K562 (cell line): ENCODE data around the gene ATP8B4. TPM values are rescaled to one million over a fixed set of nuclear protein-coding genes. Genes with fewer than 3 reads are reported as not detected.

Experiments
- ATAC-seq: fragments of 200-7000 bp; cut with Tn5 transposase; 3 replicates; pipeline ENCODE4 v1.9.1; 2020; ENCODE audit warnings: moderate library complexity
- BruUV-seq: library from RNA; stranded (reverse); fragments of 400-500 nt; replicated peaks from 2 replicates; lab custom pipeline; 2021; lab: Mats Ljungman, UMichigan
- CTCF ChIA-PET: fragments of 300-600 bp; formaldehyde crosslinking; extraction: SDS; loops from one replicate; lab custom pipeline; 2021; ENCODE audit warnings: low intra/inter-chr PET ratio; lab: Yijun Ruan, JAX
- POLR2A ChIA-PET: fragments of 300-600, 350-650 bp; sonication (Branson Sonifier 250); formaldehyde crosslinking; extraction: SDS; loops from one replicate; lab custom pipeline; 2021; ENCODE audit warnings: antibody characterized with exemption, inconsistent platforms; lab: Yijun Ruan, JAX
- DNase-seq, 4 experiments: peaks; one replicate each; pipeline versions ENCODE4 v3.0.0 to v3.0.0-alpha.2; 2011 to 2018; ENCODE audit warnings: low spot score in 3 of 4, mixed read lengths in 3 of 4; ENCODE audit errors: extremely low read depth in 1 of 4
- FAIRE-seq: peaks from 2 replicates; lab custom pipeline; 2011; peaks lifted over from hg19 to GRCh38; lab: Jason Lieb, UNC
- H2AFZ ChIP-seq: 2 replicates; pipeline ENCODE4 v1.6.0; 2011; ENCODE audit warnings: low read depth, low read length, control low read depth, inconsistent platforms
- H3K27ac ChIP-seq: fragments of 200-600 bp; 3 replicates; pipeline ENCODE4 v1.8.0; 2011; ENCODE audit warnings: low read depth, mild to moderate bottlenecking, control low read depth, inconsistent platforms, low read length, moderate library complexity, mixed read lengths; ENCODE audit errors: extremely low read depth
- H3K27me3 ChIP-seq, 2 experiments: fragments of 300-600 bp in 1 of 2; 2 replicates in 1 of 2; 3 replicates in 1 of 2; pipeline versions ENCODE4 v1.6.0 to v1.8.0; 2011; ENCODE audit warnings: inconsistent platforms in 2 of 2, low read length in 2 of 2, mild to moderate bottlenecking in 1 of 2, mixed read lengths in 1 of 2, moderate library complexity in 1 of 2; ENCODE audit not compliant: control insufficient read depth in 2 of 2, insufficient read depth in 2 of 2
- H3K36me3 ChIP-seq: fragments of 300-600 bp; 3 replicates; pipeline ENCODE4 v1.8.0; 2011; ENCODE audit warnings: mild to moderate bottlenecking, low read length, inconsistent platforms; ENCODE audit not compliant: control insufficient read depth, insufficient read depth
- H3K4me1 ChIP-seq, 2 experiments: fragments of 200-600 bp in 1 of 2; replicated peaks in 1 of 2; 2 replicates in 1 of 2; 3 replicates in 1 of 2; pipeline versions ENCODE4 v1.5.1 to v1.8.0; 2011; ENCODE audit warnings: inconsistent platforms in 2 of 2, low read length in 2 of 2, mild to moderate bottlenecking in 1 of 2, mixed read lengths in 1 of 2, moderate library complexity in 1 of 2; ENCODE audit not compliant: control insufficient read depth in 2 of 2, insufficient read depth in 2 of 2
- H3K4me2 ChIP-seq: 2 replicates; pipeline ENCODE4 v1.6.1; 2011; ENCODE audit warnings: low read length, control low read depth, inconsistent platforms, mixed read lengths; ENCODE audit not compliant: insufficient read depth
- H3K4me3 ChIP-seq: fragments of 200-600 bp; sonication (generic), shearing (Covaris generic); 2 replicates; pipeline ENCODE4 v1.5.1; 2016; ENCODE audit warnings: control low read depth, inconsistent platforms
- H3K79me2 ChIP-seq: fragments of 200-600 bp; 3 replicates; pipeline ENCODE4 v1.8.0; 2011; ENCODE audit warnings: low read length, inconsistent platforms; ENCODE audit not compliant: control insufficient read depth, insufficient read depth
- H3K9ac ChIP-seq, 2 experiments: 2 replicates each; pipeline versions ENCODE4 v1.6.0 to v1.6.1; 2011; ENCODE audit warnings: low read depth in 2 of 2, low read length in 2 of 2, control low read depth in 1 of 2, inconsistent platforms in 1 of 2, mild to moderate bottlenecking in 1 of 2, mixed read lengths in 1 of 2; ENCODE audit not compliant: insufficient read depth in 1 of 2
- H3K9me1 ChIP-seq: one replicate; pipeline ENCODE4 v1.6.0; 2011; ENCODE audit warnings: inconsistent platforms, mild to moderate bottlenecking, low read length, moderate library complexity; ENCODE audit not compliant: control insufficient read depth, insufficient read depth
- H3K9me3 ChIP-seq: replicated peaks from 2 replicates; pipeline ENCODE4 v1.5.1; 2011; ENCODE audit warnings: low read depth, low read length, inconsistent platforms; ENCODE audit not compliant: control insufficient read depth, insufficient read depth
- H4K20me1 ChIP-seq: replicated peaks from 2 replicates; pipeline ENCODE4 v1.6.1; 2011; ENCODE audit warnings: low read length, inconsistent platforms, mixed read lengths; ENCODE audit not compliant: control insufficient read depth, insufficient read depth
- ARID4B ChIP-seq: sonication (generic); formaldehyde crosslinking; IDR thresholded peaks from 2 replicates; pipeline ENCODE4 v1.8.0; 2022; ENCODE audit warnings: mild to moderate bottlenecking, missing genetic modification reagents
- ATF4 ChIP-seq: fragments of 450-650 bp; formaldehyde crosslinking; IDR thresholded peaks from 2 replicates; pipeline ENCODE4 v1.4.0; 2022; ENCODE audit warnings: mild to moderate bottlenecking, moderate library complexity
- HDAC2 ChIP-seq: fragments of 450-650 bp; IDR thresholded peaks from 2 replicates; pipeline ENCODE4 v1.6.1; 2016; ENCODE audit warnings: mild to moderate bottlenecking
- ZBTB40 ChIP-seq, 2 experiments: fragments of 450-650 bp in 1 of 2; sonication (generic) in 1 of 2; formaldehyde crosslinking in 1 of 2; IDR thresholded peaks; 2 replicates each; pipeline versions ENCODE4 v1.7.1 to v1.9.0; 2016 to 2022; ENCODE audit warnings: inconsistent platforms in 1 of 2, mild to moderate bottlenecking in 1 of 2, missing genetic modification reagents in 1 of 2
- WGBS: fragments of 100-300 bp; shearing (Covaris generic); methylation state at CpG from one replicate; pipeline ENCODE4 v1.1.6; 2016; ENCODE audit warnings: low coverage, mixed read lengths; ENCODE audit not compliant: insufficient coverage; ENCODE audit errors: missing lambda C conversion rate; 5-methylcytosine and 5-hydroxymethylcytosine counted together
- in situ Hi-C: fragments of 300-500 bp; cut with MboI; formaldehyde crosslinking; loops from 4 replicates; pipeline ENCODE4 v1.15.0; 2018; ENCODE audit warnings: inconsistent platforms, mixed read lengths
- intact Hi-C: fragments of 100-400 bp; cut with micrococcal nuclease; formaldehyde crosslinking; loops from 2 replicates; pipeline ENCODE4 v1.14.2; 2022
- polyA plus RNA-seq, 8 experiments: library from polyadenylated mRNA; depleted of rRNA in 4 of 8; stranded (reverse) in 5 of 8; unstranded in 3 of 8; fragments of >200 nt; fragmentation: Nextera tagmentation in 2 of 8; fragmentation: Illumina TruSeq in 1 of 8; extraction: Ambion mirVana in 2 of 8; extraction: Trizol in 1 of 8; gene quantifications; 2 replicates each; pipeline versions ENCODE4 v1.2.1 to v1.2.3, GENCODE V29; 2011 to 2014; ENCODE audit warnings: inconsistent platforms in 1 of 8, missing spikeins in 1 of 8
- total RNA-seq, 7 experiments: library from RNA; depleted of rRNA in 6 of 7; stranded (reverse); fragments of >200 nt in 6 of 7; fragmentation: Illumina TruSeq in 2 of 7; extraction: Trizol in 2 of 7; gene quantifications; 2 replicates each; pipeline versions ENCODE4 v1.2.1 to v1.2.3, GENCODE V29; 2011 to 2021; ENCODE audit warnings: low replicate concordance in 1 of 7

Gene ATP8B4
- total and polyA plus RNA-seq, 9 of the 15 experiments (the other 6 are each of a cell fraction or from before 2014, with no cell fraction given): 0.14 to 2.5 (median 0.44) TPM

- H3K4me1 ChIP-seq: no peaks in the 10 kb centered on the region; a peak in 1 of 5 replicates
- no peaks in the 10 kb centered on the region for H3K79me2 ChIP-seq
- H4K20me1 ChIP-seq: no peaks in the 10 kb centered on the region
- H2AFZ ChIP-seq: peak overlapping the region; percentile 15
- no peak overlapping the region for H3K4me3 ChIP-seq
- H3K27me3 ChIP-seq: no peaks in the 10 kb centered on the region
- in situ Hi-C loops: no loop called here
- TF ChIP-seq ARID4B (no peak), HDAC2 (no peak), ATF4 (no peak), ZBTB40 (IDR thresholded peaks at IDR 0.05) (no peak), ZBTB40 (CRISPR knock-in tag; IDR thresholded peaks at IDR 0.05) (no peak)
- intact Hi-C loops: no loop called here
- FAIRE-seq (no peak), ATAC-seq (no peak), DNase-seq (no peak)
- no peak overlapping the region for H3K4me2 ChIP-seq
- no peak overlapping the region for H3K27ac ChIP-seq
- no peak overlapping the region for H3K9ac ChIP-seq
- H3K9me3 ChIP-seq: no peaks in the 10 kb centered on the region
- 7% methylated on average over 1 of the region's 1 CpG for WGBS
- ChIA-PET POLR2A (interaction anchor here (0.8 kb wide), 1 partner anchor 59 kb away, joined by 3 read pairs; no protein-coding TSS in a partner anchor), CTCF (interaction anchor here (0.5 kb wide), 1 partner anchor 85 kb away, joined by 3 read pairs; no protein-coding TSS in a partner anchor)
- BruUV-seq: no TSS peak
- H3K36me3 ChIP-seq: no peaks in the 10 kb centered on the region
- no peaks in the 10 kb centered on the region for H3K9me1 ChIP-seq
These were observed 51.8 kb downstream of the ATP8B4 start for GRCh38 chr15:50067254-50067653.
